Thymus (tissue), 14 donors: ENCODE data around the gene IL20RA. TPM values are rescaled to one million over a fixed set of nuclear protein-coding genes. Genes with fewer than 3 reads are reported as not detected.

ENCODE experiments used
- DNase-seq, 9 donors: peaks; one replicate each; pipeline ENCODE4 v3.0.0-alpha.2; 2013; ENCODE audit warnings: low spot score in 9 of 9, low read depth in 6 of 9, missing footprints in 1 of 9
- H3K27ac ChIP-seq, 2 donors: one replicate each; pipeline ENCODE4 v1.5.1; 2013; ENCODE audit warnings: control low read depth in 1 of 2, low read depth in 1 of 2, low read length in 1 of 2, mild to moderate bottlenecking in 1 of 2, moderate library complexity in 1 of 2
- H3K27me3 ChIP-seq, 2 donors: one replicate each; pipeline ENCODE4 v1.5.1; 2013; ENCODE audit warnings: low read length in 1 of 2; ENCODE audit not compliant: control insufficient read depth in 2 of 2, insufficient read depth in 1 of 2
- H3K36me3 ChIP-seq, 2 donors: one replicate each; pipeline ENCODE4 v1.5.1; 2013; ENCODE audit warnings: low read length in 1 of 2, mild to moderate bottlenecking in 1 of 2, moderate library complexity in 1 of 2; ENCODE audit not compliant: control insufficient read depth in 2 of 2, insufficient read depth in 2 of 2
- H3K4me1 ChIP-seq, 2 donors: one replicate each; pipeline ENCODE4 v1.5.1; 2013; ENCODE audit warnings: low read length in 2 of 2; ENCODE audit not compliant: control insufficient read depth in 2 of 2, insufficient read depth in 2 of 2
- H3K4me3 ChIP-seq, 2 donors: one replicate each; pipeline ENCODE4 v1.5.1; 2013; ENCODE audit warnings: low read length in 2 of 2, control low read depth in 1 of 2, mild to moderate bottlenecking in 1 of 2
- H3K9me3 ChIP-seq, 2 donors: one replicate each; pipeline ENCODE4 v1.5.1; 2013; ENCODE audit warnings: low read length in 1 of 2, mild to moderate bottlenecking in 1 of 2; ENCODE audit not compliant: control insufficient read depth in 2 of 2, insufficient read depth in 1 of 2
- WGBS: extraction: QIAGEN DNeasy Blood & Tissue Kit; methylation state at CpG from one replicate; pipeline ENCODE4 v1.1.7; 2013; 5-methylcytosine and 5-hydroxymethylcytosine counted together
- long read RNA-seq, 10 donors: transcript quantifications; one replicate each; lab custom pipeline, GENCODE V29; 2026
- polyA plus RNA-seq: library from polyadenylated mRNA; stranded (reverse); fragments of 200-250 nt; gene quantifications from one replicate; pipeline ENCODE4 v1.2.3, GENCODE V29; 2013
- total RNA-seq: library from RNA; stranded (reverse); fragments of 120-200 nt; gene quantifications from one replicate; pipeline ENCODE4 v1.2.4, GENCODE V29; 2013
- donor health status: healthy.

IL20RA gene, protein sequence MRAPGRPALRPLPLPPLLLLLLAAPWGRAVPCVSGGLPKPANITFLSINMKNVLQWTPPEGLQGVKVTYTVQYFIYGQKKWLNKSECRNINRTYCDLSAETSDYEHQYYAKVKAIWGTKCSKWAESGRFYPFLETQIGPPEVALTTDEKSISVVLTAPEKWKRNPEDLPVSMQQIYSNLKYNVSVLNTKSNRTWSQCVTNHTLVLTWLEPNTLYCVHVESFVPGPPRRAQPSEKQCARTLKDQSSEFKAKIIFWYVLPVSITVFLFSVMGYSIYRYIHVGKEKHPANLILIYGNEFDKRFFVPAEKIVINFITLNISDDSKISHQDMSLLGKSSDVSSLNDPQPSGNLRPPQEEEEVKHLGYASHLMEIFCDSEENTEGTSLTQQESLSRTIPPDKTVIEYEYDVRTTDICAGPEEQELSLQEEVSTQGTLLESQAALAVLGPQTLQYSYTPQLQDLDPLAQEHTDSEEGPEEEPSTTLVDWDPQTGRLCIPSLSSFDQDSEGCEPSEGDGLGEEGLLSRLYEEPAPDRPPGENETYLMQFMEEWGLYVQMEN
- total RNA-seq (2.6 TPM), polyA plus RNA-seq (3.4 TPM)
- long read RNA-seq, donor 1 = 0 reads
- long read RNA-seq, donor 2 = 0 reads
- long read RNA-seq, donor 3, partial matches to known transcripts = 0 of 3 reads
- long read RNA-seq, donor 3, other reads (novel, unspliced or antisense) = 0 of 3 reads
- long read RNA-seq, donor 4, partial matches to known transcripts = 0 of 1 reads
- long read RNA-seq, donor 4, other reads (novel, unspliced or antisense) = 0 of 1 reads
- long read RNA-seq, donor 5 = 0 reads
- long read RNA-seq, donor 6 = 0 reads
- long read RNA-seq, donor 7 = 0 reads
- long read RNA-seq, donor 8 = 0 reads
- long read RNA-seq, donor 9, partial matches to known transcripts = 0 of 1 reads
- long read RNA-seq, donor 9, other reads (novel, unspliced or antisense) = 0 of 1 reads
- long read RNA-seq, donor 10 = 0 reads

- no peaks in the 10 kb centered on the region for H3K4me1 ChIP-seq
- H3K36me3 ChIP-seq = no peaks in the 10 kb centered on the region
- H3K27ac ChIP-seq = no peak within 1 kb of the TSS
- WGBS = 15% methylated on average over 83 of the region's 83 CpGs
- H3K4me3 ChIP-seq = peak within 1 kb of the TSS; percentile 26 to 57
- no peaks in the 10 kb centered on the region for H3K9me3 ChIP-seq
- peaks cover 40 to 73% of the 10 kb centered on the region in 2 donors for H3K27me3 ChIP-seq
- DNase-seq = peak in 1 of 9 donors; percentile 8
Observed at GRCh38 chr6:137044366-137045221, at the start of gene IL20RA. TSS of gene IL20RA (minus strand) at chr6:137044965. CDS start at chr6:137044728, 237 bp downstream.

- H3K36me3 ChIP-seq = no peaks in the 10 kb centered on the region
- H3K9me3 ChIP-seq = no peaks in the 10 kb centered on the region
- no peak for DNase-seq
- H3K27me3 ChIP-seq = no peaks in the 10 kb centered on the region
- H3K4me3 ChIP-seq = no peak overlapping the region
- WGBS = 98% methylated on average over 6 of the region's 6 CpGs
- H3K4me1 ChIP-seq = peaks cover 0 to 6% of the 10 kb centered on the region in 2 donors
- H3K27ac ChIP-seq = no peak overlapping the region
Observed at GRCh38 chr6:137093183-137094069, 48.7 kb upstream of the IL20RA start.

DNA sequence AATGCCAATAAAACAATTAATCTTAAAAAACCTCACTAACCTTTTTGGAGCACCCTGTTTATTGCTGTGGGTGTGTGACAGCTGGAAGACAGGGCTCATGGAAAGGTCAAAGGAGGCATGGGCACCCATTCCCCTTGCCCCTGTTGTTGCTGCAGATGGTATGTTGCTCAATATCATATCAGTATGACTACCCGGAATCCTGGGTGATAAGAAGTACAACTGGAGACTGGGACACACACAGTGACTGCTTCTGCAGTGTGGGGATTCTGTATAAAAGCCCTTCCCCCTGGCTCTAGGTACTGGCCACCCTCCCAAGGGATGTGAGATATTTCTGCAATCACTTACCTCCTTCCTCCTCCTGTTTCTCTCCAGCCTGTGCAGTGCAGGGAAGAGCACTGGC is 47.3 kb upstream of the IL20RA start:
- Histone ChIP-seq H3K9me3 (no peaks in the 10 kb centered on the region), H3K36me3 (no peaks in the 10 kb centered on the region), H3K27me3 (no peaks in the 10 kb centered on the region), H3K4me3 (no peak overlapping the region), H3K4me1 (peaks cover 0 to 6% of the 10 kb centered on the region in 2 donors), H3K27ac (no peak overlapping the region)
- DNase-seq = no peak
- 100% methylated on average over 1 of the region's 1 CpG for WGBS

DNA sequence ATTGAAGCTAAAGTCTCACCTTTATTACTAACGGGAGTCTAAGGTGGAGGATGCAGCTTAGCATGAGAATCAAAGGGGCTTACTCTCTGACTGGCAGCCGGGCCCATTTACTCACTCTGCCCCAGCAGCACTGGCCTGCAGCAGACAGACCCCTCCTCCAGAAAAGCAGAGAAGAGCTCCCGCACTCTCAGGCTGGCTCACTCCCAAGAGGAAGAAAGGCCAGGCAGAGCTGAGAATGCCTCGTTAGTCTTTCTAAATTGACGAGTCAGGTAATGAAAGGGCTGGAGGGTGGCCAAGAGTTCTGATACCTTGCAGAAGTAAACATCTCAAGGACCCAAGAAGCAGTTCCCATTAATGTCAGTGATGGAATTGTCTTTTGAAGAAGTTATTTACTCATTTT is 44.5 kb upstream of the IL20RA start:
- H3K27me3 ChIP-seq = no peaks in the 10 kb centered on the region
- no peak for DNase-seq
- H3K4me1 ChIP-seq = peaks cover 0 to 2% of the 10 kb centered on the region in 2 donors
- H3K4me3 ChIP-seq = no peak overlapping the region
- H3K36me3 ChIP-seq = no peaks in the 10 kb centered on the region
- H3K9me3 ChIP-seq = no peaks in the 10 kb centered on the region
- H3K27ac ChIP-seq = peak overlapping the region in 1 of 2 donors; percentile 26
- 83% methylated on average over 5 of the region's 5 CpGs for WGBS

DNA sequence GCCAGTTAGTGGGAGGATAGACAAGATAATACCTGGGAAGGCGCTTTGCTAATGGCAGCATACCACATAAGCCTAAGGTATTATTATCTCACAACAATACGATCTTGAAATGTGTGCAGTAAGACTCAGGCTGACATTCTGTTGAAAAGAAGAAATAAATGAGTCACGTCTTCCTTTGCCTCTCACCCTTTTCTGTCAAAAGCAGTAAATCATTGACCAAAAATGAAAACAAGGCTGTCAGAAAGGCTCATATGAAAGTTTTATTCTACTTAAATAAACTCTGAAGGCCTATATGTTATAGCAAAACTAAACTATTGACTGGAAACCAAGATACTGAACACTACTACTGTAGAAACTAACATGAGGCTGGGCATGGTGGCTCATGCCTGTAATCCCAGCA is 43.1 kb upstream of the IL20RA start:
- DNase-seq = no peak
- no peak overlapping the region for H3K27ac ChIP-seq
- H3K9me3 ChIP-seq = no peaks in the 10 kb centered on the region
- H3K4me3 ChIP-seq = no peak overlapping the region
- peaks cover 0 to 2% of the 10 kb centered on the region in 2 donors for H3K4me1 ChIP-seq
- 86% methylated on average over 3 of the region's 3 CpGs for WGBS
- H3K27me3 ChIP-seq = no peaks in the 10 kb centered on the region
- no peaks in the 10 kb centered on the region for H3K36me3 ChIP-seq

DNA sequence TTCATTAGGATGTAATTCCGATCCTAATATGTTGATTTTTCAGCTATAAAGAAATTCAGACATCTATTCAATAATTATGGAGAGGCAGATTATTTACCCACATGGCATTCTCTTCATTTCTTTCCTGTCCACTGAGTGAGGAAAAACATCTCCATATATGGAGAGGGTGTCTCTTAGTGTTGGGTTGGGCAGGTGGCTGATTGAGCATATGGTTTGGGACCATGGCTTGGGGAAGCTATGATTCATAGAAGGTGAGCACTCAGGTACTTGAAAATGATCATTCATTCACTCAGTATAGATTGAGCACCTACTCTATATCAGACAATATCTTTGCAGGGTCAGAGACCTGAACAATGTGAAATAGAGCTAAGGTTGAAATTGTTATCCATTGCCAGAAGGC is 41.3 kb upstream of the IL20RA start:
- Histone ChIP-seq H3K27me3 (no peaks in the 10 kb centered on the region), H3K27ac (no peak overlapping the region), H3K36me3 (no peaks in the 10 kb centered on the region), H3K4me1 (peaks cover 0 to 2% of the 10 kb centered on the region in 2 donors), H3K9me3 (no peaks in the 10 kb centered on the region), H3K4me3 (no peak overlapping the region)
- no peak for DNase-seq
- 97% methylated on average over 1 of the region's 1 CpG for WGBS

GRCh38 chr6:137084865-137085617 is 40.3 kb upstream of the IL20RA start:
- Histone ChIP-seq H3K9me3 (no peaks in the 10 kb centered on the region), H3K4me1 (peaks cover 0 to 2% of the 10 kb centered on the region in 2 donors), H3K36me3 (no peaks in the 10 kb centered on the region), H3K27me3 (peaks cover 0 to 2% of the 10 kb centered on the region in 2 donors), H3K4me3 (no peak overlapping the region), H3K27ac (no peak overlapping the region)
- 86% methylated on average over 2 of the region's 2 CpGs for WGBS
- DNase-seq = no peak
